ENCODE data around the gene CAMK2D.

CAMK2D gene

GRCh38 chr4:113462286-113462685 is 299.3 kb downstream of the CAMK2D start:
- no peak for DNase-seq

GRCh38 chr4:113461281-113461680 is 300.3 kb downstream of the CAMK2D start:
- no peak for DNase-seq

- DNase-seq = no peak
Measured at GRCh38 chr4:113457886-113458285, 303.7 kb downstream of the CAMK2D start.

GRCh38 chr4:113457121-113457520 is 304.4 kb downstream of the CAMK2D start:
- DNase-seq = no peak

GRCh38 chr4:113455061-113455460 is 306.5 kb downstream of the CAMK2D start:
- DNase-seq = no peak

- no peak for DNase-seq
Measured at GRCh38 chr4:113452868-113453620, 308.5 kb downstream of the CAMK2D start.

GRCh38 chr4:113452152-113452551 is 309.4 kb downstream of the CAMK2D start:
- no peak for DNase-seq

- no peak for DNase-seq
Measured at GRCh38 chr4:113450295-113451080, 311.1 kb downstream of the CAMK2D start.

- no peak for DNase-seq
Measured at GRCh38 chr4:113449410-113449974, 312.0 kb downstream of the CAMK2D start.

GRCh38 chr4:113447769-113448168 is 313.8 kb downstream of the CAMK2D start:
- DNase-seq = peak; percentile 39

GRCh38 chr4:113447061-113447460 is 314.5 kb downstream of the CAMK2D start:
- no peak for DNase-seq

GRCh38 chr4:113446019-113446418 is 315.5 kb downstream of the CAMK2D start:
- peak; percentile 45 for DNase-seq

GRCh38 chr4:113445286-113445685 is 316.3 kb downstream of the CAMK2D start:
- DNase-seq = no peak

GRCh38 chr4:113444386-113444785 is 317.2 kb downstream of the CAMK2D start:
- DNase-seq = no peak

GRCh38 chr4:113442826-113443225 is 318.7 kb downstream of the CAMK2D start:
- DNase-seq = no peak

GRCh38 chr4:113440371-113440770 is 321.2 kb downstream of the CAMK2D start:
- no peak for DNase-seq

- DNase-seq = no peak
Measured at GRCh38 chr4:113438596-113438995, 322.9 kb downstream of the CAMK2D start.

GRCh38 chr4:113437129-113437528 is 324.4 kb downstream of the CAMK2D start:
- DNase-seq = no peak

- no peak for DNase-seq
Measured at GRCh38 chr4:113436360-113436759, 325.2 kb downstream of the CAMK2D start.

GRCh38 chr4:113435893-113436292 is 325.6 kb downstream of the CAMK2D start:
- DNase-seq = no peak

- DNase-seq = no peak
Measured at GRCh38 chr4:113434247-113434587, 327.3 kb downstream of the CAMK2D start.

- no peak for DNase-seq
Measured at GRCh38 chr4:113433536-113434246, 327.8 kb downstream of the CAMK2D start.

- DNase-seq = no peak
Measured at GRCh38 chr4:113433116-113433515, 328.4 kb downstream of the CAMK2D start.

Measured in stimulated activated CD4-positive, alpha-beta T cell treated with anti-CD3 and anti-CD28 coated beads, Interleukin-4, amount 100 ng/mL, for 1 hour (primary cell).